K562 treated with DMSO at 1 percent for 12 hours (cell line): ENCODE data around the gene ITCH. TPM values are rescaled to one million over a fixed set of nuclear protein-coding genes. Genes with fewer than 3 reads are reported as not detected.

Source experiments
- total RNA-seq: library from RNA; unstranded; fragments of 300-600 nt; gene quantifications from 2 replicates; pipeline ENCODE4 v1.2.3, GENCODE V29; 2022; ENCODE audit not compliant: insufficient read depth

ITCH gene
- 6.0 and 30.0 TPM in 2 replicates for total RNA-seq

GRCh38 chr20:34363062-34363464, at the start of gene ITCH:
Gene ITCH, plus strand, starts transcription at chr20:34363273. Its CDS starts 30,539 bp downstream, at chr20:34393812.

DNA sequence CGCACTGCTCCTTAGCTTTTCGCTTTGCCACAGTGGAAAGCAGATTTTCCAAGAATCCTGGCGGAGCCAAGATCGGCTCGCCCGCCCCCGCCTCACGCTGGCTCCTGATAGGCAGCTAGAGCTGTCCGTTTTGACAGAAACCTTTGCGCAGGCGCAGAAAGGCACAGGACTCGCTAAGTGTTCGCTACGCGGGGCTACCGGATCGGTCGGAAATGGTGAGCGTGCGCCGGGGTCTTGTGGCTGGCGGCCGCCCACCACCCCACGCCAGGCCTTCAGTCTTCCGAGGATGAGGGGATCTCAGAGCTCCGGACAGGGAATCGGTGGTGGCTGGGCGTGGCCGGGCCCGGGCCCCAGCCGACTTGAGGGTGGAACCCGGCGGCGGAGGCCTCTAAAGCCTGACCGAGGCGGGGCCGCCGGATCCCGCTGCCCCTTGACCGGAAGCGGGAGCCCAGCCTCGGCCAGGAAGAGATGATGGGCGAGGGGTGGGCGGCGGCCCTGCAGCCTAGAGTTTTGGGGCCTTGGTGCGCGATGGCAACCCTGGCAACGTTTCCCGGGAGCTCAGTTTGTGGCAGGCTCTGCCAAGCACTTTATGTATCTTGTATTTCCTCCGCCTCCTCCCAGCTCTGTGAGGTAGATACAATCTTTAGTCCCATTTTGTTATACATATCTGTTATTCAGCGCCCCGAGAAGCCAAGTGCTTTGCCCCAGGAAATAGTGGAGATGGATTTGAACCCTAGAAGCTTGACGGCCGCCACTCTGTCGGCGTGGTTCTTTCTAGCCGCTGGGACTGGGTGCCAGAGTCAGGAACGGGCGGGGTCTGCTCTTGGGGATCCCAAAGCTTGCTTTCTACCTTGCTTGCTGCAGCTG, 153.4 kb downstream of the ITCH start, which contains the start of gene DYNLRB1:
TSS of gene DYNLRB1 (plus strand) at position 176 of the 867 bp plus-strand sequence. CDS start at position 213, 37 bp downstream.

DNA sequence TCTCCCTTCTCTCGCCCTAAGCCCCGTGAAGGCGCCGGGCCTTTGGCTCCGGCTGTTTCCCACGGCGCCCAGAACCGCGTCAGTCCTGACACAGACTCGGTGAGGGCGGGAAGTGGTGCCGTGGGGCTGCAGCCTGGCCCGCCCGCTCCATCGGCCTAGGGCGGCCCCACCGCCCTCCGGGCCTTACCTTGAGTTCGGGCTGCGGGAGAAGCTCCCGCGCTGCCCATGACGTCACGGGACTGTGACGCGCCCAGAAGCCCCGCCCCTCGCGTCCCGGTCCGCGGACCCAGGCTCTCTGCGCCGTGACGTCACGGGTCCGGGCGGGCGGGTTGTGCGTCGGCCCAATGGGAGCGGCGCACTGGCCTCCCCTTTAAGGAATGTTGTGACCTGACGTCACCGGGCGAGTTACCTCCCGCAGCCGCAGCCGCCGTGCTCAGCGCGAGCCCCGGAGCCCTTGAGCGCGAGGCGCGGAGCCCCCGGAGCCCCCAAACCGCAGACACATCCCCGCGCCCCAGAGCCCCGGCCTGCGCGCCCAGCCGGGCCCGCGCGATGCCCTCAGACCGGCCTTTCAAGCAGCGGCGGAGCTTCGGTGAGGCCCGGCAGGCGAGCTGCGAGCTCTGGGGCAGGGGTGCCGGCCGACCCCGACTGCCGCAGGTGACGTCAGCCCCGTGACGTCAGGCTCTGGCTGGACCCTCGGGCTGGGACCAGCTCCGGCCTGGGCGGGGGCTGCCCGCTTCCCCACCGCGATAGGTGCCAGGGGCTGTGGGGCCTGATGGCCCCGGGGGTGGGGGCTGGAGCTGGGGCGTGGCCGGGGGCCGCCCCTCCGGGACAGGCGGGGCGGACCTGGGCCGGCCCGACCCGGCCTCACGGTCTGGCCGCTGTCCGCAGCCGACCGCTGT, 195.5 kb downstream of the ITCH start, which contains the start of gene MAP1LC3A:
TSS of gene MAP1LC3A (plus strand) at position 399 of the 899 bp plus-strand sequence. CDS start at position 550, 151 bp downstream.

Other genes starting within 250 kb of the ITCH start
- not detected in 2 replicates for gene ASIP, start 121.8 kb upstream of the ITCH start, total RNA-seq
- gene AHCY, start 59.9 kb upstream of the ITCH start, total RNA-seq, result 212 and 244 TPM in 2 replicates
- gene DYNLRB1, start 153.1 kb downstream of the ITCH start, total RNA-seq, result 348 and 417 TPM in 2 replicates
- not detected in 2 replicates for gene MAP1LC3A, start 195.4 kb downstream of the ITCH start, total RNA-seq